ENCODE data around the gene RASSF7. TPM values are rescaled to one million over a fixed set of nuclear protein-coding genes. Genes with fewer than 3 reads are reported as not detected.
"Not testable (repeated sequence)": the region's sequence is repeated elsewhere in the genome, so short reads cannot be mapped to it uniquely, and the experiment has no call there.

The RASSF7 gene, protein sequence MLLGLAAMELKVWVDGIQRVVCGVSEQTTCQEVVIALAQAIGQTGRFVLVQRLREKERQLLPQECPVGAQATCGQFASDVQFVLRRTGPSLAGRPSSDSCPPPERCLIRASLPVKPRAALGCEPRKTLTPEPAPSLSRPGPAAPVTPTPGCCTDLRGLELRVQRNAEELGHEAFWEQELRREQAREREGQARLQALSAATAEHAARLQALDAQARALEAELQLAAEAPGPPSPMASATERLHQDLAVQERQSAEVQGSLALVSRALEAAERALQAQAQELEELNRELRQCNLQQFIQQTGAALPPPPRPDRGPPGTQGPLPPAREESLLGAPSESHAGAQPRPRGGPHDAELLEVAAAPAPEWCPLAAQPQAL
- 42.0 TPM for polyA plus RNA-seq

DNA sequence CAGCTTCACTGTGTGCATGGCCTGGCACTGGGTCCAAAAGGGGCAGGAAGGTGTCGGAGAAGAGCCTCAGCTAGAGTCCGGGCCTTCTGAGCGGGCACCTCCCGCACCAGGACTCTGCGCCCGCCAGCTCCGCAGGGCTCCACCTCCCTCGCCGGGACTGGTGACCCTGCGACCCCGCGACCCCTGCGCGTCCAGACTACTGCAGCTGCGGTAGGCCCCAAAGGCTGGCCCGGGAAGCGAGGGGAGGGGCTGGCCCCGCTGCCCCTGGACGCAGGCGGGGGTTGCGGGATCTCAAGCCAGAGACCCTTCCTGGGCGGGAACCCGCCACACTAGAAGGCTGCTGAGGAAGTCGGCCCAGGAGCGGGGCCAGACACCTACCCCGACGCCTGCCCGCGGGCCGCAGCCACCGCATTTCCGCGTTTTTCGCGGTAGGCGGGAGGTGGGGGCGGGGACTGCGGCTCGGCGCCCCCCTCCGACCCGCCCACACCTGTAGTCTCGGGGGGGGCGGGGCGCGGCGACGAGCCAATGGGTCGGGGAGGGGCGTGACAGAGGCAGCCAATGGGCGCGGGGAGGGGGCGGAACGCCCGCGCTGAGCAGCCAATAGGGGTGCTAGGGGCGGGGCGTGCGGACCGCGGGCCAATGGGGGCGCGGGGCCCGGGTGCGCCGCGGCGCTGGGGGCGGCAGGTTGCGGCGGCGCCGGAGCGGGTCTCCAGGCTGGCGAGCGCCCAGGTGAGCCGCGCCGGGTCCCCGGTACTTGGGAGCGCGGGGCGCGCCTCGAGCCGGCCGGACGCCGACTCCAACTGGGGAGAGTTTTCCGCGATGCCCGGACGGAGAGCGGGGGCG, at the start of gene RASSF7, which contains the start of gene LMNTD2:
Gene RASSF7 (plus strand): TSS at position 666 of the 843 bp plus-strand sequence. CDS start 799 bp downstream, outside the sequence.
Gene LMNTD2 (minus strand): TSS at position 434 of the 843 bp plus-strand sequence. CDS start 22 bp downstream, at position 412.
- H3K9me3 Mint-ChIP-seq, result no peaks in the 10 kb centered on the region
- H3K36me3 Mint-ChIP-seq, result no peaks in the 10 kb centered on the region
- H3K27ac Mint-ChIP-seq, result peak within 1 kb of the TSS; percentile 84 to 93 (median 88)
- peak within 1 kb of the TSS; percentile 86 to 94 (median 92) for H3K4me3 Mint-ChIP-seq
- H3K4me1 Mint-ChIP-seq, result peaks cover 3 to 11% (median 9%) of the 10 kb centered on the region in 3 donors
- H3K27me3 Mint-ChIP-seq, result no peaks in the 10 kb centered on the region

DNA sequence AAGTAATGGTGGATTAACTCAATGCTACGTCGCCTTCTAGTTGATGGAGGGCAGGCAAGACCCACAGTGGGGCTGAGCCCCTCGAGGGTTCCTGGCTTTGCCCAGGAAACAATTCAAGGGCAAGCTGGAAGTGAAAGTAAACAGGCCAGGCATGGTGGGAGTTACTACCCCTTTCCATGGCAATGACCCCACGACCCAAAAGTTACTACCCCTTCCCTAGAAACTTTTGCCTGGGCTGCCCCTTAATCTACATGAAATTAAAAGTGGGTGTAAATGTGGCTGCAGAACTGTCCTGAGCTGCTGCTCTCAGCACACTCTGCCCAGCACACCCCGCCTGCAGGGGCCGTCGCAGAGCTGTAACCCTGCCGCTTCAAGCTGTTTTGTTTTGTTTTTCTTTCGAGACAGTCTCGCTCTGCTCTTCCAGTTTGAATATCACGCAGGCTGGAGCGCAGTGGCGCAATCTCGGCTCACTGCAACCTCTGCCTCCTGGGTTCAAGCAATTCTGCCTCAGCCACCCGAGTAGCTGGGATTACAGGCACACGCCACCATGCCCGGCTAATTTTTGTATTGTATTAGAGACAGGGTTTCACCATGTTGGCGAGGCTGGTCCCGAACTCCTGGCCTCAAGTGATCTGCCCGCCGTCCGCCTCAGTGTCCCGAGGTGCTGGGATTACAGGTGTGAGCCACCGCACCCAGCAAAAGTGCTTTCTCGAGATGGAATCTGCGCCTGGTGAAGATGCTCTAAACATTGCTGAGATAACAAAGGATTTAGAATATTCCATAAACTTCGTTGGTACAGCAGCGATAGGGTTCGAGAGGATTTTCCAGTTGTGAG, 47.8 kb upstream of the RASSF7 start:
- Mint-ChIP-seq H3K4me1 (peaks cover 4 to 10% (median 7%) of the 10 kb centered on the region in 3 donors), H3K4me3 (peak overlapping the region in 1 of 4 donors; percentile 51), H3K9me3 (no peaks in the 10 kb centered on the region), H3K36me3 (peaks cover 2% of the 10 kb centered on the region), H3K27me3 (no peaks in the 10 kb centered on the region), H3K27ac (peak overlapping the region in 2 of 3 donors; percentile 63 to 81)

DNA sequence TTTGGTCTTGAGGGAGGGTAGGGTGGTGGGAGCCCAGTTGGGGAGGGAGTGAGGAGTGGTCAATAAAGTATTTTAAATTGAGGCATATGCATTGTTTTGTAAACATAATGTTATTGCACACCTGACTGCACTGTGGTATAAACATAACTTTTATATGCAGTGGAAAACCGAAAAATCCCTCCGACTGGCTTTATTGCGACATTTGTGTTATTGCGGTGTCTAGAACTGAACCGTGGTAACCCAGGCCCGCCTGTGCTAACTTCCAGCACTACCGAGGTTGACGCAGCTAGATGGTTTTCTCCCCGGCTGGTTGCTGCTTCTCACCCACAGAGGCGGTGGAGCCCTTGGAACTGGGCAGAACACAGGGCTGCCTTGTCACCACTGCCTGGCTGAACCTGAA, 46.2 kb upstream of the RASSF7 start:
- peaks cover 2% of the 10 kb centered on the region for H3K36me3 Mint-ChIP-seq
- no peaks in the 10 kb centered on the region for H3K9me3 Mint-ChIP-seq
- peak overlapping the region in 2 of 4 donors; percentile 8 to 69 for H3K4me3 Mint-ChIP-seq
- H3K27me3 Mint-ChIP-seq, result no peaks in the 10 kb centered on the region
- peaks cover 8 to 9% (median 9%) of the 10 kb centered on the region in 3 donors for H3K4me1 Mint-ChIP-seq
- H3K27ac Mint-ChIP-seq, result peak overlapping the region in 1 of 3 donors; percentile 86

DNA sequence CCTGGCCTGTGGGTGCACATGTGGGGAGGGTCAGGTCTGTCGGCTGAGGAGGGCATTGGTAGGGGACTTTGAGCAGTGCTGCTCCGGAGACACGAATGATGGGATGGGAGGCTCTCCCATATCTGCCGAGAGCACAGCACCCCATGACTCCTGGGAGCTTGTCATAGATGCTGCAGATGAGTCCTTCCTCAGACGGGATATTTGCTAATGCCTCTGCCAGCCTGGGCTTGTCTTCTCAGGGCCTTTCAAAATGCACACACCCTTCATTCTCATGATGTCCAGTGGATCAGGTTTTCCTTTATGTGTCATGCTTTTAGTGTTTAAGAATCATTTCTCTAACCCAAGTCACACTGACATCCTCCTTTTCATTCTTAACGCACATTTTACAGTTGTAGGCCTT, 45.6 kb upstream of the RASSF7 start:
- H3K27ac Mint-ChIP-seq, result peak overlapping the region in 2 of 3 donors; percentile 78 to 86
- no peaks in the 10 kb centered on the region for H3K27me3 Mint-ChIP-seq
- H3K4me3 Mint-ChIP-seq, result peak overlapping the region in 2 of 4 donors; percentile 8 to 69
- H3K4me1 Mint-ChIP-seq, result peaks cover 7 to 9% (median 8%) of the 10 kb centered on the region in 3 donors
- peaks cover 2% of the 10 kb centered on the region for H3K36me3 Mint-ChIP-seq
- no peaks in the 10 kb centered on the region for H3K9me3 Mint-ChIP-seq

DNA sequence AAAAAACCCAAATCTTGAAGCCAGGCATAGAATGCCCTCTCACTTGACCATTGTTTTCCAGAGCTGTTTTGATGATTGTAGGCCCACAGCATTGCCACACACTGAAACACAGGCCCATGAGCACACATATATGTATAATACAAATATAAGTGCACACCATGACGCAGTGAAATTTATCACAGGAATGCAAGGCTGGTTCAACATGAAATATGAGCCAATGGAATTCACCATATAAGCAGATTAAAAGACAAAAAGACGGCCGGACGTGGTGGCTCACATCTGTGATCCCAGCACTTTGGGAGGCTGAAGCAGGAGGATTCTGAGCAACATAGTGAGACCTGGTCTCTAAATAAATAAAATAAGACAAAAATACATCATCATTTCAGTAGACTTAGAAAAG, 44.4 kb upstream of the RASSF7 start:
- Mint-ChIP-seq H3K27me3 (no peaks in the 10 kb centered on the region), H3K27ac (peak overlapping the region in 1 of 3 donors; percentile 86), H3K4me1 (peaks cover 7 to 8% (median 7%) of the 10 kb centered on the region in 3 donors), H3K36me3 (peaks cover 2% of the 10 kb centered on the region), H3K9me3 (no peaks in the 10 kb centered on the region), H3K4me3 (peak overlapping the region in 1 of 4 donors; percentile 61)

DNA sequence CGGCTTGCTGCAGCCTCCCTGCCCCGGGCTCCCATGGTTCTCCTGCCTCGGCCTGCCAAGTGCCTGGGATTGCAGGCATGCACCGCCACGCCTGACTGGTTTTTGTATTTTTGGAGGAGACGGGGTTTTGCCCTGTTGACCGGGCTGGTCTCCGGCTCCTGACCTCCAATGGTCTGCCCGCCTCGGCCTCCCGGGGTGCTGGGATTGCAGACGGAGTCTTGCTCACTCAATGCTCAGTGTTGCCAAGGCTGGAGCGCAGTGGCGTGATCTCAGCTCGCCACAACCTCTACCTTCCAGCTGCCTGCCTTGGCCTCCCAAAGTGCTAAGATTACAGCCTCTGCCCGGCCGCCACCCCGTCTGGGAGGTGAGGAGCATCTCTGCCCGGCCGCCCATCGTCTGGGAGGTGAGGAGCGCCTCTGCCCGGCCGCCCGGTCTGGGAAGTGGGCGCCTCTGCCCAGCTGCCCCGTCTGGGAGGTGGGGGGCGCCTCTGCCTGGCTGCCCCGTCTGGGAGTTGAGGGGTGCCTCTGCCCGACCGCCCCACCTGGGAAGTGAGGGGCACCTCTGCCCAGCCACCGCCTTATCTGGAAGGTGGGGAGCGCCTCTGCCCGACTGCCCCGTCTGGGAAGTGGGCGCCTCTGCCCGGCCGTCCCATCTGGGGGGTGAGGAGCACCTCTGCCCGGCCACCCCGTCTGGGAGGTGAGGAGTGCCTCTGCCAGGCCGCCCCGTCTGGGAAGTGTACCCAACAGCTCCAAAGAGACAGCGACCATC, 43.7 kb upstream of the RASSF7 start:
- not testable (repeated sequence) for H3K9me3 Mint-ChIP-seq, H3K36me3 Mint-ChIP-seq, H3K4me1 Mint-ChIP-seq, H3K4me3 Mint-ChIP-seq, H3K27me3 Mint-ChIP-seq
- H3K27ac Mint-ChIP-seq, result peak overlapping the region; percentile 57 to 86 (median 71)

DNA sequence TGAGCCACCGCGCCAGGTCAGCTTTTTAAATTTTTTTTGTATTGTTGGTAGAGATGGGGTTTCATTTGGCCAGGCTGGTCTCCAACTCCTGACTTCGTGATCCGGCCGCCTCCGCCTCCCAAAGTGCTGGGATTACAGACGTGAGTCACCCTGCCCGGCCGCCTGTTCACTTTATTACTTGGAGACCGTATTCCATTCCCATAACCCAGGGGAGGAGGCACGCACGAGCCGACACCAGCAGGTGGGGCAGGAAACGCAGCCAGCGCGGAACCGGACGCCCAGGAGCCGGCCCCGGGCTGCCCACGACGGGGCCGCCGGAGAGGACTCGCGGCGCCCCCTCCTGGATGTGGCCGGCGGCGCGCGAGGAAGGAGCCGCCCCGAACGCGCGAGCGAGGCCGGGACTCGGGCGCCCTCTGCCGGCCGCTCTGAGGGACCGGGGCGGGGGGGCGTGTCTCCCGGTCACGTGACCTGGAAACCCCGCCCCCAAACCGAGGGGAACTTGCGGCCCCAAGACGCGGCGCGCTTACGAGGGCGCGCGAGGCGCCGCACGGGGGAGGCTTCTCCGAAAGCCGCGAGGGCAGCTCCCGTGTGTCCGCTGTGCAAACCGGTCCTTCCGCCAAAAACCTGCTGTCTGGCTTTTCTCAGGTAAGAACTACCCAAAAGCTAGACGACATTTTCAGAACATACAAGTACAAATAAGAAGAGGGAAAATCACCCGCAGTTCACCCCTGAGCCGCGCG, 42.1 kb upstream of the RASSF7 start:
- H3K36me3 Mint-ChIP-seq, result no peaks in the 10 kb centered on the region
- peak overlapping the region; percentile 73 to 89 (median 76) for H3K27ac Mint-ChIP-seq
- no peaks in the 10 kb centered on the region for H3K9me3 Mint-ChIP-seq
- H3K4me1 Mint-ChIP-seq, result peaks cover 2 to 4% (median 3%) of the 10 kb centered on the region in 3 donors
- no peaks in the 10 kb centered on the region for H3K27me3 Mint-ChIP-seq
- peak overlapping the region; percentile 75 to 82 (median 77) for H3K4me3 Mint-ChIP-seq

DNA sequence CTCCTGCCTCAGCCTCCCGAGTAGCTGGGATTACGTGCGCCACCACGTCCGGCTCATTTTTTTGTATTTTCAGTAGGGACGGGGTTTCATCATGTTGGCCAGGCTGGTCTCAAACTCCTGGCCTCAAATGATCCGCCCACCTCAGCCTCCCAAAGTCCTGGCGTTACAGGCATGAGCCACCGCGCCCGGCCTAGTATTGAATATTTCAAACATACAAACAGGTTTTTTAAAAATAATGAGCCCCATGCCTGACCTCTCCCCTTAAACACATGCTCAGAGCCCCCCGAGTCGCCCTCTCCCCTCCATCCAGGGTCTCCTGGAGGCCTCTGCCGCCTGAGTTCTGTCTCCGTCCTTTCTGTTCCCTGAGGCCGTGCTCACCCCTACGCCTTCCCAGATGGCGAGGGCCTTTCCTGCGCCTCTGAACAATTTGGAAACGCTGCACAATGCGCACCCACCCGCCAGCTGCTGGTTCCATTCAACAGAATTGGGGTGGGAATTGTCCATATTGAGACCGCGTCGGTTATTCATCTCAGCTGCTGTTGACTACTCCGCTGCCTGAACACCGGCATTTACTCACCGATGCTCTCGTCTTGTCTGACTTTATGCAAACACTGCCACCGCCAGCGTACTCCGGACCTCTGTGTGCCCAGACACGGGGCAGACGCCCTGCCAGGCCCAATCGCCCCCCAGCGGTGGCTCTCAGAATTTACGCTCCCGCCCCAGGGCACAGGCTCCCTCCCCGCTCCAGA, 40.2 kb upstream of the RASSF7 start:
- peak overlapping the region in 1 of 4 donors; percentile 17 for H3K4me3 Mint-ChIP-seq
- H3K27me3 Mint-ChIP-seq, result no peaks in the 10 kb centered on the region
- peaks cover 2 to 4% (median 3%) of the 10 kb centered on the region in 3 donors for H3K4me1 Mint-ChIP-seq
- H3K27ac Mint-ChIP-seq, result peak overlapping the region in 2 of 3 donors; percentile 39 to 72
- no peaks in the 10 kb centered on the region for H3K36me3 Mint-ChIP-seq
- H3K9me3 Mint-ChIP-seq, result no peaks in the 10 kb centered on the region

DNA sequence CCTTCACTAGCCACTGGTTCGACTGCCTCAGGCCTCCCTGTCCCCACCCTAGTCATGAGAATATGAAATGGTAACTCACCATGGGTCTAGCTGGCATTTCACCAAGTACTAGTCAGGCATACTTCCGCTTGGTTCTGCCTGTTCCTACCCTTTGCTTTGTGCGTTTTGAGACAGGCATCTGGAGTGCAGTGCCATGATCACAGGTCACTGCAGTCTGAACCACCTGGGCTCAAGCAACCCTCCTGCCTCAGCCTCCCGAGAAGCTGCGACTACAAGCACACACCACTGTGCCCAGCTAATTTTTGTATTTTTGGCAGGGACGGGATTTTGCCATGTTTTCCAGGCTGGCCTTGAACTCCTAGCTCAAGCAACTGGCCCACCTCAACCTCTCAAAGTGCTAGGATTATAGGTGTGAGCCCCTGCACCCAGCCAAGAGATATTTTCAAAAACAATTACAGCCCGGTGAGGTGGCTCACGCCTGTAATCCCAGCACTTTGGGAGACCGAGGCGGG, 39.5 kb upstream of the RASSF7 start:
- H3K36me3 Mint-ChIP-seq, result no peaks in the 10 kb centered on the region
- no peaks in the 10 kb centered on the region for H3K27me3 Mint-ChIP-seq
- H3K27ac Mint-ChIP-seq, result peak overlapping the region in 1 of 3 donors; percentile 72
- no peaks in the 10 kb centered on the region for H3K9me3 Mint-ChIP-seq
- no peak overlapping the region for H3K4me3 Mint-ChIP-seq
- peaks cover 2 to 4% (median 3%) of the 10 kb centered on the region in 3 donors for H3K4me1 Mint-ChIP-seq

DNA sequence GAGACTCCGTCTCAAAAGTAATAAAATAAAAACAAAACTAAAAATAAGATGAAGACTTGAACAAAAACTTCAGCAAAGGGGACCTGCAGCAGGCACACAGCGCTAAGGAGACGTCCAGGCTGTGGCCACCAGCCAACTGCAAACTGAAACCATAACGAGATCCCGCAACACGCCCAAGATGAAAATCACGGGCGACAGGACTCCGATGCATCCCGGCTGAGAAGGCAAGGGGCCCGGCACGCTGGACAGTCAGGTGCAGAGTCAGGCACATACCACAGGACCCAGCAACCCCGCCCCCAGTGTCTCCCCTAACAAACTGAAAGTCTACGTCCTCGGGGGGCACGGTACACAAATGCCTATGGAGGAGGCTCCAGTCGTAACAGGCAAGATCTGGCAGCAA, 34.6 kb upstream of the RASSF7 start:
- Mint-ChIP-seq H3K27me3 (no peaks in the 10 kb centered on the region), H3K4me1 (peaks cover 0 to 1% (median 0%) of the 10 kb centered on the region in 3 donors), H3K36me3 (no peaks in the 10 kb centered on the region), H3K27ac (peak overlapping the region in 2 of 3 donors; percentile 5 to 51), H3K9me3 (no peaks in the 10 kb centered on the region), H3K4me3 (no peak overlapping the region)

DNA sequence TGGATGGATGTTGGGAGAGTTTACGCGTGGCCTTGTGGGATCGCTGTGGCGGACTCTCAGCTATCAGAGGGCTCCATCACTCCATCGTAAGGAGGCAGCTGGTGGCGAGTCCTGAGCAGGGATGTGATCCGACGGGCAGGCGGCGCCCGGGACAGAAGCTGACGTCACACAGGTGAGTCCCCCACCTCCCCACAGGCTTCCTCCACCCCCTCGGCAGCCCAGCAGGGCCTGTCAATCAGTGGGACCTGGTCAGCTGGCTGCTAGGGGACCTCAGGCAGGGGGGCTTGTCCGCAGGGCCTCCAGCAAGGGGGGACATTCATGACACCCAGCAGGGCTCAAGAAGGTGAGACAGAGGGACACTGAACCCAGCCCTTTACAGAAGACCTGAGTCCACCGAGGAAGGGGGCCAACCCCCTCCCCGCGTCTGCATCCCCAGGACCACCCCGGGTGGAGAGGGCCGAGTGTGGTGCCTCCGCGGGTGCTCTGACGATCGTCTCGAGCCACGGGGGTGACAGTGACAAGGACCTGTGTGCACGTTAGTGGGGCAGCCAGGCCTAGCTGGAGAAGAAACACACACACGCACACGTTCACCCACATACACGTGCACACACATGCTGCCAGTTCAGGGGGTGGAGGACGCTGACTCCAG, 32.5 kb upstream of the RASSF7 start:
- Mint-ChIP-seq H3K4me1 (peaks cover 0 to 2% (median 0%) of the 10 kb centered on the region in 3 donors), H3K36me3 (peaks cover 2% of the 10 kb centered on the region), H3K27ac (peak overlapping the region in 1 of 3 donors; percentile 42), H3K9me3 (no peaks in the 10 kb centered on the region), H3K27me3 (no peaks in the 10 kb centered on the region), H3K4me3 (no peak overlapping the region)
